Nephron (organoid): ENCODE measurements around the gene PHLDA2.

Experiments
- H3K27ac Mint-ChIP-seq, 3 experiments: 2 replicates each; pipeline ENCODE4 v1.8.0; 2020; ENCODE audit warnings: mixed read lengths in 3 of 3, mild to moderate bottlenecking in 2 of 3, moderate library complexity in 1 of 3
- H3K27me3 Mint-ChIP-seq: 2 replicates; pipeline ENCODE4 v1.8.0; 2021; ENCODE audit warnings: low read depth, mild to moderate bottlenecking, moderate library complexity, mixed read lengths
- H3K36me3 Mint-ChIP-seq: 2 replicates; pipeline ENCODE4 v1.8.0; 2020; ENCODE audit warnings: low read depth, mixed read lengths
- H3K4me1 Mint-ChIP-seq: 2 replicates; pipeline ENCODE4 v1.8.0; 2020; ENCODE audit warnings: mixed read lengths
- H3K4me3 Mint-ChIP-seq, 3 experiments: 2 replicates each; pipeline ENCODE4 v1.8.0; 2020; ENCODE audit warnings: mild to moderate bottlenecking in 3 of 3, mixed read lengths in 3 of 3, moderate library complexity in 2 of 3
- H3K9me3 Mint-ChIP-seq: 2 replicates; pipeline ENCODE4 v1.8.0; 2020; ENCODE audit warnings: mixed read lengths
- TF ChIP-seq, protein P1 (sequence below), 3 experiments: fragments of 200-600 bp; sonication (generic); IDR thresholded peaks; one replicate each; pipeline ENCODE4 v1.5.0; 2021; ENCODE audit warnings: antibody characterized with exemption in 3 of 3; ENCODE audit not compliant: unreplicated experiment in 3 of 3

The PHLDA2 gene

DNA sequence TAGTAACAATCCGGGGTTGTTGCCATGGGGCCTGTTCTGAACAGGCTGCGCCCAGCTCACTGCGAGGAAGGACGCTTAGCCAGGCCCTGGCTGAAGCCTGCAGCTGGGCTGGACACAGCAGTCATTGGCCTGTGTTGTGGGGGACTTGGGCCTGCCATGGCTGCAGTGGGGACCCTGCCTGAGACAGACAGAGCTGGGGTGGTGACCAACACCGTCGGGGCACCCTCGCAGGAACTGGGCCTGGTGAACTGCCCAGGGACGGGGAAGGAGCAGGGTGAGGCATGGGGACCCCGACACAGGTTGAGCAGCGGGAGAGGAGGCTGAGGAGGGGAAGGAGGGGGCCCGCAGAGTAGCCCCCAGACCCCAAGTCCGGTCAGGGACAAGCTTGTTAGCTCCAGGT lies 8.9 kb downstream of the PHLDA2 start:
- Mint-ChIP-seq H3K27ac (no peak overlapping the region), H3K9me3 (no peaks in the 10 kb centered on the region), H3K27me3 (no peaks in the 10 kb centered on the region), H3K4me1 (no peaks in the 10 kb centered on the region), H3K36me3 (no peaks in the 10 kb centered on the region), H3K4me3 (no peak overlapping the region)
- TF ChIP-seq, protein P1, sequence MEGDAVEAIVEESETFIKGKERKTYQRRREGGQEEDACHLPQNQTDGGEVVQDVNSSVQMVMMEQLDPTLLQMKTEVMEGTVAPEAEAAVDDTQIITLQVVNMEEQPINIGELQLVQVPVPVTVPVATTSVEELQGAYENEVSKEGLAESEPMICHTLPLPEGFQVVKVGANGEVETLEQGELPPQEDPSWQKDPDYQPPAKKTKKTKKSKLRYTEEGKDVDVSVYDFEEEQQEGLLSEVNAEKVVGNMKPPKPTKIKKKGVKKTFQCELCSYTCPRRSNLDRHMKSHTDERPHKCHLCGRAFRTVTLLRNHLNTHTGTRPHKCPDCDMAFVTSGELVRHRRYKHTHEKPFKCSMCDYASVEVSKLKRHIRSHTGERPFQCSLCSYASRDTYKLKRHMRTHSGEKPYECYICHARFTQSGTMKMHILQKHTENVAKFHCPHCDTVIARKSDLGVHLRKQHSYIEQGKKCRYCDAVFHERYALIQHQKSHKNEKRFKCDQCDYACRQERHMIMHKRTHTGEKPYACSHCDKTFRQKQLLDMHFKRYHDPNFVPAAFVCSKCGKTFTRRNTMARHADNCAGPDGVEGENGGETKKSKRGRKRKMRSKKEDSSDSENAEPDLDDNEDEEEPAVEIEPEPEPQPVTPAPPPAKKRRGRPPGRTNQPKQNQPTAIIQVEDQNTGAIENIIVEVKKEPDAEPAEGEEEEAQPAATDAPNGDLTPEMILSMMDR (IDR thresholded peaks at IDR 0.05; ENCODE audit: unreplicated experiment in 3 of 3), result no peak

DNA sequence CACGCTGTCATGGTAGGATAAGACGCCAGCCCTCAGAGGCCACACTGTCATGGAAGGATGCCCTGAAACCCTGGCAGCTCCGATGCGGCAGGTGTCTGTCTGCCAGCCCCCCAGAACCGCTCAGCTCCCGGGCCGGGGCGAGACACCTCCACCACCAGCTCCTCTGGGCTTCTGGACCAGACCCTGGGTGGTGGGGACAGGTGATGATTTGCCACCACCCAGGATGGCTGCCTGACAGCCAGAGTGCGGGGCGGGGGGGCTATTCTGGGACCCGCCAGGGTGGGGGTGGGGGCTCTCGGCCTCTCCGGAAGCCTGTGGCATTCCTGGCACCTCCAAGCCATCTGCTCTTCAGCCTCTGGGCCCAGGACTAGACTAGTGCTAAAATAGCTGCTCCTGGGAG lies 9.4 kb downstream of the PHLDA2 start:
- Mint-ChIP-seq H3K27ac (no peak overlapping the region), H3K9me3 (no peaks in the 10 kb centered on the region), H3K27me3 (no peaks in the 10 kb centered on the region), H3K4me3 (no peak overlapping the region), H3K4me1 (no peaks in the 10 kb centered on the region), H3K36me3 (no peaks in the 10 kb centered on the region)
- TF ChIP-seq, protein P1 (IDR thresholded peaks at IDR 0.05; ENCODE audit: unreplicated experiment in 3 of 3), result no peak

- no peak overlapping the region for H3K27ac Mint-ChIP-seq
- H3K4me3 Mint-ChIP-seq, result no peak overlapping the region
- no peaks in the 10 kb centered on the region for H3K9me3 Mint-ChIP-seq
- no peaks in the 10 kb centered on the region for H3K4me1 Mint-ChIP-seq
- H3K36me3 Mint-ChIP-seq, result no peaks in the 10 kb centered on the region
- H3K27me3 Mint-ChIP-seq, result no peaks in the 10 kb centered on the region
- TF ChIP-seq, protein P1 (IDR thresholded peaks at IDR 0.05; ENCODE audit: unreplicated experiment in 3 of 3), result no peak
These were observed 10.0 kb downstream of the PHLDA2 start for GRCh38 chr11:2919188-2919587.

GRCh38 chr11:2917842-2918490 lies 11.3 kb downstream of the PHLDA2 start:
- H3K4me3 Mint-ChIP-seq, result no peak overlapping the region
- H3K36me3 Mint-ChIP-seq, result no peaks in the 10 kb centered on the region
- H3K27ac Mint-ChIP-seq, result no peak overlapping the region
- TF ChIP-seq, protein P1 (IDR thresholded peaks at IDR 0.05; ENCODE audit: unreplicated experiment in 3 of 3), result no peak
- no peaks in the 10 kb centered on the region for H3K9me3 Mint-ChIP-seq
- H3K27me3 Mint-ChIP-seq, result no peaks in the 10 kb centered on the region
- H3K4me1 Mint-ChIP-seq, result no peaks in the 10 kb centered on the region

GRCh38 chr11:2916892-2917645 lies 12.2 kb downstream of the PHLDA2 start:
- H3K27ac Mint-ChIP-seq, result no peak overlapping the region
- H3K4me1 Mint-ChIP-seq, result no peaks in the 10 kb centered on the region
- H3K4me3 Mint-ChIP-seq, result no peak overlapping the region
- no peaks in the 10 kb centered on the region for H3K36me3 Mint-ChIP-seq
- H3K27me3 Mint-ChIP-seq, result no peaks in the 10 kb centered on the region
- TF ChIP-seq, protein P1 (IDR thresholded peaks at IDR 0.05; ENCODE audit: unreplicated experiment in 3 of 3), result no peak
- H3K9me3 Mint-ChIP-seq, result no peaks in the 10 kb centered on the region
